Measurements from ENCODE around the gene CTXN1. TPM values are rescaled to one million over a fixed set of nuclear protein-coding genes. Genes with fewer than 3 reads are reported as not detected.
A peak's percentile ranks its signal among the peaks of the same experiment; 100 is the strongest.
"Not testable (repeated sequence)": the region's sequence is repeated elsewhere in the genome, so short reads cannot be mapped to it uniquely, and the experiment has no call there.

The CTXN1 gene
- total RNA-seq, 1 experiment from 2014 or later = 7.0 TPM

DNA sequence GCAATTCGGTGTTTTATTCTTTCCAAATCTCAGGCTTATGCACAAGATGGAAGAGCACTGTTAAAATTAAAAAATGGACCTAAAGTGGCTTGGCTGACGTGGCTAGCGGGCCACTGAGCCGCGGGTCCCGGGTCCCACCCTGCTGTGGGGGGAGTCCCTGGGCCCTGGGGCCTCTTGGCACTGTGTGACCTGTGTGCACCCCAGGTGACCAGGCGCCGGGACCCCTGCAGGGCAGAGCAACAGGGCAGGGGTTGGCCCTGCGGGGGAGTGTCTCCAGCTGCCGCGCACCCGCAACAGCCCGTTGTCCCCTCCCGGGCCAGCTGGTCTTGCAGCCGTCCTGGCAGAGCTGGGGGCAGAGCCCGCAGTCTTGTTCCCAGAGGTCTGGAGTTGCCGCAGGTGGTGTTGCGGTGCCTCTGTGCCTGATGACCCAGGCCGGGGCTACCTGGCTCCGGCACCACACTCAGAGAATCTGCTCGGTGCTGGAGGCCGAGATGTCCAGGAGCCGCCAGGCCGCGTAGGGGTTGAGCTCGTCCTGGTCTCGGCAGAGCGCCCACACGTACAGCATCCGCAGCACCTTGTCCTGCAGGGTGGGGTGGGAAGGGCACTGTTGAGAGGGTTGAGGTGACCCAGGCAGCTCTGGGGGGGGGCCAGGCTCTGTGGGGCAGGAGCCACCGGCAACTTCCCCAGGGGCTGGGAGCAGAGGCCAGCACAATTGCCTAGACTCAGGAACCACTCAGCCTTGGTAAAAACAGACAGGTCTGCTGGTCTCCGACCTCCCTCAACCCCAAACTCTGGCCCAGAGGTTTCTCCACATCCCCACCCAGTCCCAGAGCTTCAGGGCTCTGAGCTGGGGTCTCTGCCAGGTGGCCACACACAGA, 1.0 kb upstream of the CTXN1 start:
- DNase-seq (ENCODE audit: low read depth) = no peak

DNA sequence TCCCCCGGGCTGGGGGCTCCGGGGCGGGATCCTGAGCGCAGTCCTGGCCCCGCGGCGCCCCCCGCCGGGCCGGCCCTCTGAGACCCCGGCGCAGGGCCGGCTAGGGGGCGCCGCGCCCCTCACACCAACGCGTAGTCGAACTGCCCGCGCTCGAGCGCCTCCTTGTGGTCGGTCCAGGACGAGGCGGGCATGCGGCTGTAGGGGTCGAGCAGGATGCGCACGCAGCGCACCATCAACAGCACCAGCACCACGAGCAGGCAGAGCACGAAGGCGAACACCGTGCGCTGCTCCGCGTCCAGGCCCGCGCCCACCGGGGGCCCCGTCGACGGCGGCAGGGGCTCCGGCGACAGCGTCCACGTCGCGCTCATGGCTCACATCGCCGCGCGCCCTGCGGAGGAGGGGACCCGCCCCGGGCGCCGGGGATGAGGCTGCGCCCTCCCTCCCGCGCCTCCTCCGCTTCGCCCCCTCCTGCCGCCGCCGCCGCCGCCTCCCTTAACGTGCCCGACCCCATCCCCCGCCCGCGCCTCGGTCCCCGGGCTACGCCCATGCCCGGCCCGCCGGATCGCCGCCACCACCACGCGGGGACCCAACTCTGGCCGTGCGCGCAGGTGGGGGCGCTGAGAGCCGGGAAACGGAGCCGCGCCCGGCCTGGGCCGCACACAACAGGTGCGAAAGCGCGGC, 624 bp downstream of the CTXN1 start:
- peak; percentile 68 for DNase-seq (ENCODE audit: low read depth)

DNA sequence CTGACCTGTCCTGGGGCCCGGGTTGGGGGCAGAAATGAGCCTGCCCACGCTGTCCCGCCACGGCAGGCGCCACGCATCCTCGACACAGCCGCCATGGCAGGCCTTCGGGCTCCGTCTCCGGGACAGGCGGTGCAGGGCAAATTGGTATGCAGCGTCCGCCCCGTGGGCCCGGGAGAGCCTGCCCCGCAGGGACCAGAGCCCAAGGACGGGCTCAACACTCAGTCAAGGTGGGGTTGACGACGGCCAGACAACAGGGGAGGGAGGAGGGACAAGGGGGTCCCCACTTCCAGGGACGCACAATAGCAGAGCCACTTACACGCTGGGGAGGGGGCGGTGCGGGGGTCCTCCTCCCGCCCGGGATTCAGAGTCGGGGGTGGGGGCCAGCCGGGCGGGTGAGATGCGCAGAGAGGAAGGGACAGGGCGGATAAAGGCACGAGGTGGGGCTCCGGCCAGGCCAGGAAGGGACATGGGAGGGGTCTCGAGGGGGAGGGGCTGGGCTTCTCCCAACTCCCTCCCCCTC, 1.2 kb downstream of the CTXN1 start:
- DNase-seq (ENCODE audit: low read depth) = no peak

DNA sequence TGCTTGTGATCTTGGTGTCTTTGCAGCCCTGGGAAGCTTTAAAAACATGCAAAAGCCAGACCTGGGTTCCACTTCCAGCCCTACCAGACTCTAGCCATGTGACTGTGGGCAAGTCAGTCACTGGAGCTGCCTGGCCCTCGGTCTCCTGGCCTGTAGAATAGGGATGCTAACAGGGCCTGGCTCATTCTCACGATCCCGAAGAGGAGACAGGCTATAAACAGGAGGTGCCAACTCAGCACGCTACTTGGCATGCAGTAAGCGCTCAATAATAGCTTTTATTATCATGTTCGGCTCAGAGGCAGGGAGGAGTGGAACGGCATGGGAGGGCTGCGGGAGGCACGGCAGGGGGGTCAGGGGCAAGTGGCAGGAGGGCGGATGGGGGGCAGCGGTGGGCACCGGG, 1.7 kb downstream of the CTXN1 start:
- no peak for DNase-seq (ENCODE audit: low read depth)

DNA sequence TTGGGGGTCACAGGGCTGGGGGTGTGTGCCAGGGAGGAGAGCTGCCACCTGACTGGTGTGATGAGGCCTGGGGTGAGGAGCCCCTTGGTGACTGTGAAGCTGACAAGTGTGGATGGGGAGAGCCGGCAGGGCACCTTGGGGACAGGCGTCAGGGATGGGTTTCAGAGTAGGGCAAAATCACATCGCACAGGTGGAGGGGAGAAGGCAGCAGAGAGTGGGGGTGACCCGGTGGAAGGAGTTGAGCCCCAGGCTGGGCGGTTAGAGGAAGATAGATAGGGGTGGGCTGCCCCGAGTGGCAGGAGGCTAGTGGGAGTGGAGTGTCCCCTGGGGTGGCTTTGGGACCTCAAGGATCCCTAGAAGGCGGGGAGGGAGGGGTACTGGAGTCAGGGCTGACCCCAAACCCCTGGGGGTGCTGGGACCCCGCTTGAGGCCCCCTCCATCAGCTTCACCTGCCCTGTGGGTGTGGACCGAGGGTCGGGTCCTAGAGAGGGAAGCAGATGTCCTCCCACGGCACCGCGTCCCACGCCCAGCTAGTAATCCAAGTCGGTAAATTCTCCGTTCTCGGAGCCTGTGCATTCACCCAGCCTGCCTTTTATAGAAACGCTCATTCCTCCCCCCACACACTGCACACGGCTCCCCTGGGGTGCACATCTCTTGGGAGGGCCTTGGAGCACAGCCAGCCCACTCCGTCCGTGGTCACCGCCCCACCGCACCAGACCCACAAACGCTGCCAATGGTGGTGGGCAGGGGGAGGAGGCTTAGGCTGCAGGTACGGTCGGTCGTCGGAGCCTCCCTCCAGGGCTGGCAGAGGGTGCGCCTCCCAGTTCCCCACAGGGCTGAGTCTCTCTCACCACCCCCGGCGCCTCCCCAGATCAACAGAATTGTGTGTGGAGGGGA, 2.4 kb downstream of the CTXN1 start:
- DNase-seq (ENCODE audit: low read depth) = no peak

DNA sequence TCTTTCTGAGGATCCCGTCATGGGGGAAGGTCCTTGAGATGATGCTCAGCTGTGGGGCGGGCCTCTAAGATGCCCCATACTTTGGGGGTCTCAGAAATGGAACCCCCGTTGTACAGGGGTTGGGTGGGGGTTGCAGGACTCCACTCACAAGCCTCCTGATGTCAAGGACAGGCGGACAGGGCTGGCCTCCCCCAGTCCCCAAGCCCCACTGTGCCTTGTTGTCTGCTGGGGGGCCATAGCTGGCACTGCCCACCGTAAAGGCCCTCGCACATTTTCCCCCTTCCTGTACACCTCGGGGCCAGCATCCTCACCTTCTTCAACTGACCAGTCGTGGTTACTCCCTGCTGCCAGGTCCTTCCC, 3.1 kb downstream of the CTXN1 start:
- DNase-seq (ENCODE audit: low read depth) = no peak

DNA sequence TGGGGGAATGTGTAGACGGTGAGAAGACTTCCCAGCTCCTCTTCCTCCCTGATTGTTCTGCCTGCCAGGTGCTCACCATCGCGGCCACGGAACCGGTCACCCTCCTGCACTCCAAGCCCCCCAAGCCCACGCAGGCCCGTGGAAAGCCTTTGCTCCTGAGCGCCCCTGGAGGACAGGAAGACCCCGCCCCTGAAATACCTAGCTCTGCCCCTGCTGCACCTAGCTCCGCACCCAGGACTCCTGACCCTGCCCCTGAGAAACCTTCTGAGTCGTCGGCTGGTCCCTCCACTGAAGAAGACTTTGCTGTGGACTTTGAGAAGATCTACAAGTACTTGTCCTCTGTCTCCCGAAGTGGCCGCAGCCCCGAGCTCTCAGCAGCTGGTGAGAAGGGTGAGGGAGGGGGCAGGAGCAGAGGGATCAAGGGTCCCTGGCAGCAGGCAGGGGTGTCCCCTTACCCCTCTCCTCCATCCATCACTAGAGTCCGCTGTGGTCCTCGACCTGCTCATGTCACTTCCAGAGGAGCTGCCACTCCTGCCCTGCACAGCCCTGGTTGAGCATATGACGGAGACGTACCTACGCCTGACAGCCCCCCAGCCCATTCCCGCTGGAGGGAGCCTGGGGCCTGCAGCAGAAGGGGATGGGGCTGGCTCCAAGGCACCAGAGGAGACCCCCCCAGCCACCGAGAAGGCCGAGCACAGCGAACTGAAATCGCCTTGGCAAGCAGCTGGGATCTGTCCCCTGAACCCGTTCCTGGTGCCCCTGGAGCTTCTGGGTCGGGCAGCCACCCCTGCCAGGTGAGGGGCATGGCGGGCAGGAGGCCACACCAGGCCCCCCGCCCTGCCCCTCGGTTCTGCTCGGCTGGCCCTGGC, 3.7 kb downstream of the CTXN1 start:
- DNase-seq (ENCODE audit: low read depth) = no peak

DNA sequence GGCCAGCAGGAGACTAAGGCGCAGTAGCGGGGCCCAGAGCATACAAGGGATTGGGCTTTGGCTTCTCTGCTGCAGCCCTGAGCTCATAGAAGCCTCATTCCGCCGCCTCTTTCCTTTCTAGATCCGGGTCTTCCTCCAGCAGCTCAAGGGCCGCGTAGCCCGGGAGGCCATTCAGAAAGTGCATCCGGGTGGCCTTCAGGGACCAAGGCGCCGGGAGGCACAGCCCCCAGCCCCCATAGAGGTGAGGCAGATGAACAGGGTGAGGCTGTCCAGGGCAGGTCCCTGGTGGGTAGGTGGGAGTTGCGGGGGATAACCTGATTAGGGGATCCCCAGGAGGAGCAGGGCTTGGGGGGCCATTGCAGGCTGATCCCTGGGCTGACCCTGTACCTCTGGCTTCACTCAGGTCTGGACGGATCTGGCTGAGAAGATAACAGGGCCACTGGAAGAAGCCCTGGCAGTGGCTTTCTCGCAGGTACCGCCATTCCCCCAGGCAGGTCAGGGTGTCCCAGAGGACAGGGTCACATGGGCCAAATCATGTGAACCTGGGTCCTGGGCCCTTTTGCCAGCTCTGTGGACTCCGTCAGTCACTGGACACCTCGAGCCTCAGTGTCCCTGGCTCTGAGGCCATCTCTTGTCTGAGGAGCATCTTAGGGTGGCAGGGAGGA, 4.5 kb downstream of the CTXN1 start:
- no peak for DNase-seq (ENCODE audit: low read depth)

DNA sequence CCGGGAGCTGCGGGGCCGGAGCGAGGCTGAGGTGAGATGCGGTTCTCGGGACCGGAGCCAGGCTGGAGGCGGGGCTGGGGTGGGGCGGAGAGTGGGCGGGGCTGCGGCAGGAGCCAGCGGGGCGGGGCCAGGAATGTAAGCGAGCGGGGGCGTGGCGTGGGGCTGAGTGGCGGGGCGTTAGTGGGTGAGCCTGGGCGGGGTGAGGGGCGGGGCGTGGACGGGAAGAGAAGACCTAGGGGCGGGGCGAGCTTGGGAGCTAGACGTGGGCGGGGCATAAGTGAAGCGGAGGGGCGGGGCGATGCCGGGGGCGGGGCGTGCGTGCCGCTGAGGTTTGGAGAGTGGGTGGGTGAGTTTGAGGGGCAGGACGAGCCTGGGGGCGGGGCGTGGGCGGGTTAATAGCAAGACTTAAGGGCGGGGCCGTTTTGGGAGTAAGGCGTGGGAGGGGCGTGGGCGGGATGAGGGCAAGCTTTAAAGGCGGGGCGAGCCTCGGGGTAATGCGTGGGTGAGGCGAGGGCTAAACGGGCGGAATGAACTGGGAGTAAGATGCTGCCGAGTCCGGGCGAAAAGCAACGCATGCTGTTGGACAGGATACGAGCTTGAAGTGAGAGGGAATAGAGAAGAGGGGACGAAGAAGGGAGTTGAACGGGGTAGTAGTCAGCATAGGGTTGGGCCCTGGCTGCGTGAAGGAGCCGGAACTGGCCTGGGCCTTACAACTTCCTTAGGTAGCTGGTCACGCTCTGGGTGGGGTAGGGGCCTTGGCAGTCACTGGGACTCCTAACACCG, 5.2 kb downstream of the CTXN1 start:
- peak; percentile 75 for DNase-seq (ENCODE audit: low read depth)

DNA sequence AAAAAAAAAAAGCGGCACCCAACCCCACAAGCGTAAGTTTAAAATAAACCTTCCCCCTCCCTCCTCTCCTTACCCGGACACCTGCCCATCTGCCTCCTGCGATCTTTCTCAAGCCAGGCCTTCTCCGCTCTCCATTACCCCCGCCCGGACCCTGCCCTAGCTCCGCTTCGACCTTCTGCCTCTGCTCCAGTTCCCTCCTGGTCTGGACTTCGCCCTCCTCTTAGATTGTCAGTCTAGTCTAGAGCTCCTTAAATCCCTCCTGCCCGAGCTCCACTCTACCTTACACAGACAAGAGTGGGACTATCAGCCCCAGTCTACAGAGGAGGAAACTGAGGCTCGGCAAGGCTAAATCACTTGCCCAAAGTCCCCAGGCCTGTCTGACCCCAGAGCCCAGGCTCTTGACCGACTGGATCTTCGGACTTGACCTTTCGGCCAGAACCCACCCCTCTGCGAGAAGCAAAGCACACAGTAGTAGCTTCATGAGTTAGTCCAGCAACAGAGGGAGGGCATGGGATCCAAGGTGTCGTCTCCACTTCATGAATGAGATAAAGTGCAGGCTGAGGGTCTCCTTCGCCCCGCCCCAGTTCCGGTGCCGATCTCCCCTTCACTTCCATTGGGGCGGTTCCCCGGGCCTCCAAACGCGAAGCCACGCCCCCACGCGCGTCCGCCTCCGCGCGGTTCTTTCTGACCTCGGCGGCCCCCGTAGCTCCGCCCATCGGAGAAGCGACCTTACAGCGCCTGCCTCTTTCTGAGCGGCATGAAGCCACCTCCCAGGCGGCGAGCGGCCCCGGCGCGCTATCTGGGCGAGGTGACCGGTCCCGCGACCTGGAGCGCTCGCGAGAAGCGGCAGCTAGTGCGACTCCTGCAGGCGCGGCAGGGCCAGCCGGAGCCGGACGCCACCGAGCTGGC, 6.1 kb downstream of the CTXN1 start, which contains the start of gene SNAPC2:
SNAPC2 (plus strand) TSS at position 729 of the 909 bp plus-strand sequence; CDS start at position 758, 29 bp downstream.
- peak; percentile 90 for DNase-seq (ENCODE audit: low read depth)

DNA sequence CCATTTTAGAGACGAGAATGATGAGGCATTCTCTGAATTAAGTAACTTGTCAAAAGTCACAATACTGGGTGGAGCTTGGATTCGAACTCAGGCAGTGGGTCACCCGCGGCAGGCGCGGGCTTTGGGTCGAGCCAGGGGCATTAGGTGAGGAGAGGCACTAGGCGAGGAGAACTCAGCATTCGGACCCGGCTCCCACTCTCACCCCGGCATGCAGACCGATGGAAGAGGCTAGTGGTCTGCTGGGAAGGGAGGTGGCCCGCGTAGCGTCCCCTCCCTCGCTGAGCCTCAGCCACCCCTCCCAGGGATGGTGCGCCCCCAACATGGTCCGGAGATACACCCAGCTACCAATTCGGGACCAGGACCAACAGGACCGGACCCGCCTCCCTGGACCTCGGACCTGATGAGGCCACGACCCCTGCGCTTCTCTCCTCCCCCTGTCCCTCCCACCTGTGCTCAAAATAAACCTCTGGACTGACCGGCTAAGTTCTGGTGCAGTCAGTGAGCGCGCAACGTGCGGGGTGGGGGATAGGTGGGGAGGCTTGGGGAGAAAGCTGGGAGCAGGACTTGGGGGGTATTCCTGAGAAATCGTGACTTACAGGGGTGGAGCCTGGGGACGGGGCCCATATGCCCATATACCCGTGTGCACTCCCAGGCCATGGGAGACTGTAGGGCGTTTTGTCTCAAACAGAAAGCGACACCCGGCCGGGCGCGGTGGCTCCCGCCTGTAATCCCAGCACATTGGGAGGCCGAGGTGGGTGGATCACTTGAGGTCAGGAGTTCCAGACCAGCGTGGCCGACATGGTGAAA, 7.1 kb downstream of the CTXN1 start:
- DNase-seq (ENCODE audit: low read depth) = no peak

DNA sequence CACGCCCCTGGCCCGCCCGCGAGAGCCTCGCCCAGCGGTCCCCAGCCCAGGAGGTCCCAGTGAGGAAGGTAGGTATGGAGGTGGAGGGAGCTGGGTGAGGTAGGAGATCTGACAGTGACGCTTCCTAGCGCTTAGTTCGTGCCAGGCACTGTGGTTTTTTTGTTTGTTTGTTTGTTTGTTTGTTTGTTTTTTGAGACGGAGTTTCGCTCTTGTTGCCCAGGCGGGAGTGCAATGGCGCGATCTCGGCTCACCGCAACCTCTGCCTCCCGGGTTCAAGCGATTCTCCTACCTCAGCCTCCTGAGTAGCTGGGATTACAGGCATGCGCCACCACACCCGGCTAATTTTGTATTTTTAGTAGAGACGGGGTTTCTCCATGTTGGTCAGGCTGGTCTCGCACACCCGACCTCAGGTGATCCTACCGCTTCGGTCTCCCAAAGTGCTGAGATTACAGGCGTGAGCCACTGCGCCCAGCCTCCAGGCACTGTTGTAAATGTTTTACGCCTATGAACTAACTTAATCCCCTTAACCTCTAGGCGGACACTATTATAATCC, 7.8 kb downstream of the CTXN1 start:
- DNase-seq (ENCODE audit: low read depth) = not testable (repeated sequence)

DNA sequence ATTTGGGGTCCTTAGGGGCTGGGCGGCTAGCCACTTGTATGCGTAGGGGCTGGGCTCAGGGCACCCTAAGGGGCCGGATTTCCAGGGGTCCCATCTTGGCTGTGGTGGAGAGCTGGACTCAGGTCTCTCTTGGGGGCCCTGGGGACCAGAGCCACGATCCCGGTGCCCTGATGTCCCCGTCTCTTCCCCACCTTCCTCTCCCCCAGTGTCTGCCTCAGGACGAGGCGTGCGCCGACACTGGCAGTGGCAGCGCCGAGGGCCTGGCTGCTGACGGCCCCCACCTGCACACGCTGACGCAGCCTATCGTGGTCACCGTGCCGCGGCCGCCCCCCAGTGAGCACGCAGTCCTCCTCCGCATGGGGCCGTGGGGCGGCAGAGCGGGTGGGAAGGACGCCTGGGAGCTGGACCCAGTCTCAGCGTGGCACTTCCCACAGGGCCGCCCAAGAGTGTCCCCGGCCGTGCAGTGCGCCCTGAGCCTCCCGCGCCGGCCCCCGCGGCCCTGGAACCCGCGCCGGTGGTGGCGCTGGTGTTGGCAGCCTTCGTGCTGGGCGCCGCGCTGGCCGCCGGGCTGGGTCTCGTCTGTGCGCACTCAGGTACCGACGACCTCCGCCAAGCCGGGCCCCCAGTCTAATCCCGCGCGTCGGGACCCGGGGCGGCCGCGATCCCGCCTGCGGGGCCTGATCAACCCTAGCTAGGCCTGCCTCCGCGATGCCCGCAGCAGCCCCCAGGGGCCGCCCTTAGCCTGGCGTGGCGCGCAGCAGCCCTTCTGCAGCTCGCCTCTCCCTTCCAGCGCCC, 8.5 kb downstream of the CTXN1 start:
- no peak for DNase-seq (ENCODE audit: low read depth)

DNA sequence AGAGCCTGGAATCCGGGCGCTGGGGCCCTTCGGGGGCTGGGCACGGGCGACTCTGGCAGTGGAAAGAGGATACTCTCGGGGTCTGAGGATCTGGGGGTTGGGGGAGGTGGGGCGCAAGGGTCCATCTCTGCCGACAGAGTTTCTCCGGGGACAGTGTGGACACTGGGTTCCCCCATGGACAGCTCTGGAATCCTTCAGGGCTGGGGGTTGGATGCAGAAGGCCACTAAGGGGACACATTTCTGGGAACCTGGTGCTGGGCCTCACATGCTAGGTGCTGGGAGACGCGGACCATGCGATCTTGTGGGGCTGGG, 9.0 kb downstream of the CTXN1 start:
- DNase-seq (ENCODE audit: low read depth) = no peak

DNA sequence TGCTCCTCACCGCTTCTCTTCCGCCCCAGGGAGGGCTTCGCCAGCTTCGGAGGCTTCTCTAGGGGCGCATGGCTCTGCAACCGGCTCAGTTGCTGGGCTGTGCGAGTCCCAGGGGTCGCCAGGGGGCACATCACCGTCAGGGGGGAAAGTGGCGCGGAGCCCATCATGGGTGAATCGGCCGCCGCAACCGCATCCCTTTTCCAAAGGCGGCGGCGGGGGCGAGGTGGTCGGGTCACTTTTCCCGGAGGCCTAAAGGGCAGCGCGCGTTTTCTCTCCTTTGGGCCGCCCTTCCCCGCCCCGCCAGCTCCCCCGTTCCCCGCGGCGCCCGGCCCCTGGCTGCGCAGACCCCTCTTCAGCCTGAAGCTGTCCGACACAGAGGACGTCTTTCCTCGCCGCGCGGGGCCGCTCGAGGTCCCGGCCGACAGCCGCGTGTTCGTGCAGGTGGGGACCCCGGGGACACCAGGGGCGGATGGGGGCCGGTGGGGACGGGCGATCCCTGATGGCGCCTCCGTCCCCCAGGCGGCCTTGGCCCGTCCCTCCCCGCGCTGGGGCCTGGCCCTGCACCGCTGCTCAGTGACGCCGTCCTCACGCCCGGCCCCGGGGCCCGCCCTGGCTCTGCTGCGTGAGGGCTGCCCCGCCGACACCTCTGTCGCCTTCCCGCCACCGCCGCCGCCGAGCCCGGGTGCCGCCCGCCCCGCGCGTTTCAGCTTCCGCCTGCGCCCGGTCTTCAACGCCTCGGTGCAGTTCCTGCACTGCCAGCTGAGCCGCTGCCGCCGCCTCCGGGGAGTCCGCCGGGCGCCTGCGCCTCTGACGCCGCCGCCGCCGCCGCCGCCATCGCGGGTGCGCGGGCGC, 9.6 kb downstream of the CTXN1 start:
- DNase-seq (ENCODE audit: low read depth) = no peak
